ENCODE measurements around the gene BMPR1A.

DNA sequence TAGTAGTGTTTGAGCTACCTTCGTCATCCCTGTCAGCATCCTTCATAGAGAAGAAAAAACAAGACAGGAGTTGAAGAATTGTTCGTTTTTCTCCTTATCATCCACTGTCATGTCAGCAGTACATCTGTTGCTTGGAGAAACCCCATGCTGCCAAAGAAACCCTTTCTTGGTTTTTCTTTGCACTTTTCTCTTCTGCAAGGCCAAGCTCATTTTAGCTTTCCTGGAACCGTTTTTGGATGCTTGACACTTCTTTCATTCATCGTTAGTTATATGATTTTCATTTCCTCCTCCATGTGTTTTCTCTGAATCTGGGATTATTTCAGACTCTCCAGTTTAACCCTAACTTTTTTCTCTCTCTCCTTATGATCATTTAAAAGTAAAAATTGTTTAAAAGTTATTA, 142.1 kb downstream of the BMPR1A start:
- TF ChIP-seq, protein P1, sequence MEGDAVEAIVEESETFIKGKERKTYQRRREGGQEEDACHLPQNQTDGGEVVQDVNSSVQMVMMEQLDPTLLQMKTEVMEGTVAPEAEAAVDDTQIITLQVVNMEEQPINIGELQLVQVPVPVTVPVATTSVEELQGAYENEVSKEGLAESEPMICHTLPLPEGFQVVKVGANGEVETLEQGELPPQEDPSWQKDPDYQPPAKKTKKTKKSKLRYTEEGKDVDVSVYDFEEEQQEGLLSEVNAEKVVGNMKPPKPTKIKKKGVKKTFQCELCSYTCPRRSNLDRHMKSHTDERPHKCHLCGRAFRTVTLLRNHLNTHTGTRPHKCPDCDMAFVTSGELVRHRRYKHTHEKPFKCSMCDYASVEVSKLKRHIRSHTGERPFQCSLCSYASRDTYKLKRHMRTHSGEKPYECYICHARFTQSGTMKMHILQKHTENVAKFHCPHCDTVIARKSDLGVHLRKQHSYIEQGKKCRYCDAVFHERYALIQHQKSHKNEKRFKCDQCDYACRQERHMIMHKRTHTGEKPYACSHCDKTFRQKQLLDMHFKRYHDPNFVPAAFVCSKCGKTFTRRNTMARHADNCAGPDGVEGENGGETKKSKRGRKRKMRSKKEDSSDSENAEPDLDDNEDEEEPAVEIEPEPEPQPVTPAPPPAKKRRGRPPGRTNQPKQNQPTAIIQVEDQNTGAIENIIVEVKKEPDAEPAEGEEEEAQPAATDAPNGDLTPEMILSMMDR (conservative IDR thresholded peaks at IDR 0.05; ENCODE audit: low read length) = no peak
- no peak for TF ChIP-seq EZH2phosphoT487 (IDR thresholded peaks at IDR 0.05; ENCODE audit: borderline replicate concordance, low read depth, low read length)

All from OCI-LY7 (cell line).